Measurements from ENCODE around the gene L2HGDH. TPM values are rescaled to one million over a fixed set of nuclear protein-coding genes. Genes with fewer than 3 reads are reported as not detected.

The L2HGDH gene
- total RNA-seq, 1 donor from 2014 or later: 7.3 TPM

- Histone ChIP-seq H3K4me3 (ENCODE audit: low read depth, low read length) (no peak overlapping the region), H3K27me3 (ENCODE audit: control insufficient read depth, insufficient read depth, low read length) (no peaks in the 10 kb centered on the region), H3K36me3 (ENCODE audit: control insufficient read depth, insufficient read depth, low read length) (no peaks in the 10 kb centered on the region)
- no peak for DNase-seq (ENCODE audit: low read depth)
- TF ChIP-seq CTCF (IDR thresholded peaks at IDR 0.05; ENCODE audit: insufficient read depth, low read length, poor library complexity, severe bottlenecking): no peak
Observed at GRCh38 chr14:50242566-50243310, 69.3 kb downstream of the L2HGDH start.

GRCh38 chr14:50242096-50242495, 69.9 kb downstream of the L2HGDH start:
- TF ChIP-seq CTCF (IDR thresholded peaks at IDR 0.05; ENCODE audit: insufficient read depth, low read length, poor library complexity, severe bottlenecking): no peak

GRCh38 chr14:50237427-50237826, 74.6 kb downstream of the L2HGDH start:
- TF ChIP-seq CTCF (IDR thresholded peaks at IDR 0.05; ENCODE audit: insufficient read depth, low read length, poor library complexity, severe bottlenecking): no peak
- H3K4me3 ChIP-seq (ENCODE audit: low read depth, low read length): no peak overlapping the region
- H3K27me3 ChIP-seq (ENCODE audit: control insufficient read depth, insufficient read depth, low read length): no peaks in the 10 kb centered on the region
- no peaks in the 10 kb centered on the region for H3K36me3 ChIP-seq (ENCODE audit: control insufficient read depth, insufficient read depth, low read length)
- DNase-seq (ENCODE audit: low read depth): no peak

More at GRCh38 chr14:50242096-50242495, 69.9 kb downstream of the L2HGDH start:
- H3K4me3 ChIP-seq (ENCODE audit: low read depth, low read length): no peak overlapping the region
- DNase-seq (ENCODE audit: low read depth): no peak
- H3K36me3 ChIP-seq (ENCODE audit: control insufficient read depth, insufficient read depth, low read length): no peaks in the 10 kb centered on the region
- no peaks in the 10 kb centered on the region for H3K27me3 ChIP-seq (ENCODE audit: control insufficient read depth, insufficient read depth, low read length)

GRCh38 chr14:50233951-50234250, 78.1 kb downstream of the L2HGDH start:
- H3K4me3 ChIP-seq (ENCODE audit: low read depth, low read length): no peak overlapping the region
- TF ChIP-seq CTCF (IDR thresholded peaks at IDR 0.05; ENCODE audit: insufficient read depth, low read length, poor library complexity, severe bottlenecking): no peak
- H3K27me3 ChIP-seq (ENCODE audit: control insufficient read depth, insufficient read depth, low read length): no peaks in the 10 kb centered on the region
- DNase-seq (ENCODE audit: low read depth): no peak
- H3K36me3 ChIP-seq (ENCODE audit: control insufficient read depth, insufficient read depth, low read length): no peaks in the 10 kb centered on the region

GRCh38 chr14:50233166-50233950, 78.7 kb downstream of the L2HGDH start:
- Histone ChIP-seq H3K4me3 (ENCODE audit: low read depth, low read length) (no peak overlapping the region), H3K36me3 (ENCODE audit: control insufficient read depth, insufficient read depth, low read length) (no peaks in the 10 kb centered on the region), H3K27me3 (ENCODE audit: control insufficient read depth, insufficient read depth, low read length) (no peaks in the 10 kb centered on the region)
- no peak for TF ChIP-seq CTCF (IDR thresholded peaks at IDR 0.05; ENCODE audit: insufficient read depth, low read length, poor library complexity, severe bottlenecking)
- DNase-seq (ENCODE audit: low read depth): no peak
